Neural cell (in vitro differentiated cells): ENCODE data around the gene SLC6A19. TPM values are rescaled to one million over a fixed set of nuclear protein-coding genes. Genes with fewer than 3 reads are reported as not detected.

Experiments
- H2AFZ ChIP-seq: fragments of 200-600, 300-800 bp; sonication (generic), shearing (Covaris generic); 2 replicates; pipeline ENCODE4 v1.6.0; 2014; ENCODE audit warnings: low read depth, mild to moderate bottlenecking, antibody characterized with exemption, low read length, moderate library complexity
- H3F3A ChIP-seq: fragments of 200-600 bp; shearing (Covaris generic); 2 replicates; pipeline ENCODE4 v1.6.1; 2016; ENCODE audit warnings: mild to moderate bottlenecking, moderate library complexity, mixed read lengths, antibody characterized with exemption, low read length; ENCODE audit not compliant: insufficient read depth, poor library complexity, severe bottlenecking
- H3K27ac ChIP-seq: fragments of 200-600, 300-800 bp; sonication (generic), shearing (Covaris generic); 2 replicates; pipeline ENCODE4 v1.5.1; 2014; ENCODE audit warnings: mild to moderate bottlenecking, low read length, moderate library complexity
- H3K27me3 ChIP-seq: fragments of 300-800, 200-600 bp; sonication (generic), shearing (Covaris generic); 2 replicates; pipeline ENCODE4 v1.6.0; 2014; ENCODE audit warnings: mild to moderate bottlenecking, low read depth, low read length, moderate library complexity; ENCODE audit not compliant: insufficient read depth
- H3K36me3 ChIP-seq: fragments of 300-800, 200-600 bp; sonication (generic), shearing (Covaris generic); 2 replicates; pipeline ENCODE4 v1.5.1; 2014; ENCODE audit warnings: mild to moderate bottlenecking, antibody characterized with exemption, low read length, moderate library complexity; ENCODE audit not compliant: insufficient read depth
- H3K4me2 ChIP-seq: fragments of 300-800, 200-600 bp; sonication (generic), shearing (Covaris generic); 2 replicates; pipeline ENCODE4 v1.6.0; 2014; ENCODE audit warnings: mild to moderate bottlenecking, low read length
- H3K4me3 ChIP-seq: fragments of 300-800, 200-600 bp; sonication (generic), shearing (Covaris generic); 2 replicates; pipeline ENCODE4 v1.5.1; 2014; ENCODE audit warnings: mild to moderate bottlenecking, low read length, moderate library complexity
- H3K79me2 ChIP-seq: fragments of 200-600 bp; shearing (Covaris generic); replicated peaks from 2 replicates; pipeline ENCODE4 v1.6.0; 2014; ENCODE audit warnings: mild to moderate bottlenecking, low read length, moderate library complexity; ENCODE audit not compliant: insufficient read depth
- H3K9ac ChIP-seq: fragments of 300-800, 200-600 bp; sonication (generic), shearing (Covaris generic); 2 replicates; pipeline ENCODE4 v1.6.1; 2016; ENCODE audit warnings: mild to moderate bottlenecking, low read length, mixed read lengths
- H3K9me2 ChIP-seq: fragments of 200-600 bp; shearing (Covaris generic); 2 replicates; pipeline ENCODE4 v1.6.1; 2016; ENCODE audit warnings: mild to moderate bottlenecking, low read length, mixed read lengths; ENCODE audit not compliant: insufficient read depth
- H3K9me3 ChIP-seq: fragments of 200-600, 300-800 bp; sonication (generic), shearing (Covaris generic); 2 replicates; pipeline ENCODE4 v1.6.1; 2016; ENCODE audit warnings: mild to moderate bottlenecking, mixed run types, low read length, moderate library complexity, mixed read lengths
- H4K20me1 ChIP-seq: fragments of 200-600 bp; shearing (Covaris generic); 2 replicates; pipeline ENCODE4 v1.6.1; 2016; ENCODE audit warnings: mild to moderate bottlenecking, mixed run types; ENCODE audit not compliant: insufficient read depth
- EP300 ChIP-seq: fragments of 450-650 bp; conservative IDR thresholded peaks from 2 replicates; pipeline ENCODE4 v1.6.1; 2014; ENCODE audit warnings: antibody characterized with exemption, mild to moderate bottlenecking, moderate library complexity; ENCODE audit not compliant: poor library complexity, severe bottlenecking
- EZH2 ChIP-seq: fragments of 200-600, 300-800 bp; shearing (Covaris generic), sonication (generic); IDR thresholded peaks from 2 replicates; pipeline ENCODE4 v1.6.1; 2014; ENCODE audit warnings: antibody characterized with exemption, low read length, borderline replicate concordance, mild to moderate bottlenecking; ENCODE audit not compliant: insufficient read depth, poor library complexity, severe bottlenecking
- MXI1 ChIP-seq: fragments of 450-650 bp; conservative IDR thresholded peaks from 2 replicates; pipeline ENCODE4 v1.6.1; 2014; ENCODE audit warnings: antibody characterized with exemption, mild to moderate bottlenecking; ENCODE audit not compliant: poor library complexity, severe bottlenecking
- POLR2AphosphoS5 ChIP-seq: IDR thresholded peaks from 2 replicates; pipeline ENCODE4 v1.6.1; 2012
- RAD21 ChIP-seq: fragments of 450-650 bp; conservative IDR thresholded peaks from 2 replicates; pipeline ENCODE4 v1.6.1; 2014; ENCODE audit warnings: antibody characterized with exemption, mild to moderate bottlenecking, moderate library complexity
- SMC3 ChIP-seq: fragments of 450-650 bp; conservative IDR thresholded peaks from 2 replicates; pipeline ENCODE4 v1.6.1; 2014; ENCODE audit warnings: antibody characterized with exemption, mild to moderate bottlenecking, moderate library complexity; ENCODE audit not compliant: poor library complexity
- TAF1 ChIP-seq: IDR thresholded peaks from 2 replicates; pipeline ENCODE4 v1.6.1; 2012; ENCODE audit warnings: low read depth
- polyA plus RNA-seq: library from polyadenylated mRNA; depleted of rRNA; stranded (reverse); fragments of >200 nt; gene quantifications from 2 replicates; pipeline ENCODE4 v1.2.3, GENCODE V29; 2014
- TF ChIP-seq, protein P1 (sequence below): IDR thresholded peaks from 2 replicates; pipeline ENCODE4 v1.6.1; 2012; ENCODE audit warnings: borderline replicate concordance
- TF ChIP-seq, protein P2 (sequence below): fragments of 450-650 bp; IDR thresholded peaks from 2 replicates; pipeline ENCODE4 v1.5.1; 2014; ENCODE audit warnings: antibody characterized with exemption, mild to moderate bottlenecking, moderate library complexity; ENCODE audit not compliant: poor library complexity, severe bottlenecking

The SLC6A19 gene
- polyA plus RNA-seq, 1 donor from 2014 or later = not detected

DNA sequence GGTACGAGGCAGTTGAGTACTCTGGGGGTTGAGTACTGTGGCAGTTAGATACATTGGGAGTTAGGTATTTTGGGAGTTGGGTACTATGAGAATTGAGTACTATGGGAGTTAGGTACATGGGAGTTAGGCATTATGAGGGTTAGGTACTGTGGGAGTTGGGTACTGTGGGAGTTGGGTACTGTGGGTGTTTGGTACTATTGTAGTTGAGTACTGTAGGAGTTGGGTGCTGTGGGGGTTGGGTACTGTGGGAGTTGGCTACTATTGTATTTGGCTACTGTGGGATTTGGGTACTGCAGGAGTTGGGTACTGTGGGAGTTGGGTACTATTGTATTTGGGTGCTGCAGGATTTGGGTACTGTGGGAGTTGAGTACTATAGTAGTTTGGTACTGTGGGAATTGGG is 4.8 kb upstream of the SLC6A19 start:
- H3K4me2 ChIP-seq = no peak overlapping the region
- no peaks in the 10 kb centered on the region for H3K9me3 ChIP-seq
- H3K4me3 ChIP-seq = no peak overlapping the region
- no peak overlapping the region for H2AFZ ChIP-seq
- H3K27me3 ChIP-seq = no peaks in the 10 kb centered on the region
- H3K79me2 ChIP-seq = no peaks in the 10 kb centered on the region
- H3K9ac ChIP-seq = no peak overlapping the region
- no peak overlapping the region for H3K27ac ChIP-seq
- TF ChIP-seq, protein P1, sequence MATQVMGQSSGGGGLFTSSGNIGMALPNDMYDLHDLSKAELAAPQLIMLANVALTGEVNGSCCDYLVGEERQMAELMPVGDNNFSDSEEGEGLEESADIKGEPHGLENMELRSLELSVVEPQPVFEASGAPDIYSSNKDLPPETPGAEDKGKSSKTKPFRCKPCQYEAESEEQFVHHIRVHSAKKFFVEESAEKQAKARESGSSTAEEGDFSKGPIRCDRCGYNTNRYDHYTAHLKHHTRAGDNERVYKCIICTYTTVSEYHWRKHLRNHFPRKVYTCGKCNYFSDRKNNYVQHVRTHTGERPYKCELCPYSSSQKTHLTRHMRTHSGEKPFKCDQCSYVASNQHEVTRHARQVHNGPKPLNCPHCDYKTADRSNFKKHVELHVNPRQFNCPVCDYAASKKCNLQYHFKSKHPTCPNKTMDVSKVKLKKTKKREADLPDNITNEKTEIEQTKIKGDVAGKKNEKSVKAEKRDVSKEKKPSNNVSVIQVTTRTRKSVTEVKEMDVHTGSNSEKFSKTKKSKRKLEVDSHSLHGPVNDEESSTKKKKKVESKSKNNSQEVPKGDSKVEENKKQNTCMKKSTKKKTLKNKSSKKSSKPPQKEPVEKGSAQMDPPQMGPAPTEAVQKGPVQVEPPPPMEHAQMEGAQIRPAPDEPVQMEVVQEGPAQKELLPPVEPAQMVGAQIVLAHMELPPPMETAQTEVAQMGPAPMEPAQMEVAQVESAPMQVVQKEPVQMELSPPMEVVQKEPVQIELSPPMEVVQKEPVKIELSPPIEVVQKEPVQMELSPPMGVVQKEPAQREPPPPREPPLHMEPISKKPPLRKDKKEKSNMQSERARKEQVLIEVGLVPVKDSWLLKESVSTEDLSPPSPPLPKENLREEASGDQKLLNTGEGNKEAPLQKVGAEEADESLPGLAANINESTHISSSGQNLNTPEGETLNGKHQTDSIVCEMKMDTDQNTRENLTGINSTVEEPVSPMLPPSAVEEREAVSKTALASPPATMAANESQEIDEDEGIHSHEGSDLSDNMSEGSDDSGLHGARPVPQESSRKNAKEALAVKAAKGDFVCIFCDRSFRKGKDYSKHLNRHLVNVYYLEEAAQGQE = no peak
- TF ChIP-seq RAD21 (no peak), TAF1 (no peak), SMC3 (no peak), EZH2 (no peak), EP300 (no peak)
- TF ChIP-seq, protein P2, sequence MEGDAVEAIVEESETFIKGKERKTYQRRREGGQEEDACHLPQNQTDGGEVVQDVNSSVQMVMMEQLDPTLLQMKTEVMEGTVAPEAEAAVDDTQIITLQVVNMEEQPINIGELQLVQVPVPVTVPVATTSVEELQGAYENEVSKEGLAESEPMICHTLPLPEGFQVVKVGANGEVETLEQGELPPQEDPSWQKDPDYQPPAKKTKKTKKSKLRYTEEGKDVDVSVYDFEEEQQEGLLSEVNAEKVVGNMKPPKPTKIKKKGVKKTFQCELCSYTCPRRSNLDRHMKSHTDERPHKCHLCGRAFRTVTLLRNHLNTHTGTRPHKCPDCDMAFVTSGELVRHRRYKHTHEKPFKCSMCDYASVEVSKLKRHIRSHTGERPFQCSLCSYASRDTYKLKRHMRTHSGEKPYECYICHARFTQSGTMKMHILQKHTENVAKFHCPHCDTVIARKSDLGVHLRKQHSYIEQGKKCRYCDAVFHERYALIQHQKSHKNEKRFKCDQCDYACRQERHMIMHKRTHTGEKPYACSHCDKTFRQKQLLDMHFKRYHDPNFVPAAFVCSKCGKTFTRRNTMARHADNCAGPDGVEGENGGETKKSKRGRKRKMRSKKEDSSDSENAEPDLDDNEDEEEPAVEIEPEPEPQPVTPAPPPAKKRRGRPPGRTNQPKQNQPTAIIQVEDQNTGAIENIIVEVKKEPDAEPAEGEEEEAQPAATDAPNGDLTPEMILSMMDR = no peak
- H3K36me3 ChIP-seq = no peaks in the 10 kb centered on the region
- H4K20me1 ChIP-seq = no peaks in the 10 kb centered on the region
- no peaks in the 10 kb centered on the region for H3F3A ChIP-seq
- H3K9me2 ChIP-seq = no peaks in the 10 kb centered on the region

DNA sequence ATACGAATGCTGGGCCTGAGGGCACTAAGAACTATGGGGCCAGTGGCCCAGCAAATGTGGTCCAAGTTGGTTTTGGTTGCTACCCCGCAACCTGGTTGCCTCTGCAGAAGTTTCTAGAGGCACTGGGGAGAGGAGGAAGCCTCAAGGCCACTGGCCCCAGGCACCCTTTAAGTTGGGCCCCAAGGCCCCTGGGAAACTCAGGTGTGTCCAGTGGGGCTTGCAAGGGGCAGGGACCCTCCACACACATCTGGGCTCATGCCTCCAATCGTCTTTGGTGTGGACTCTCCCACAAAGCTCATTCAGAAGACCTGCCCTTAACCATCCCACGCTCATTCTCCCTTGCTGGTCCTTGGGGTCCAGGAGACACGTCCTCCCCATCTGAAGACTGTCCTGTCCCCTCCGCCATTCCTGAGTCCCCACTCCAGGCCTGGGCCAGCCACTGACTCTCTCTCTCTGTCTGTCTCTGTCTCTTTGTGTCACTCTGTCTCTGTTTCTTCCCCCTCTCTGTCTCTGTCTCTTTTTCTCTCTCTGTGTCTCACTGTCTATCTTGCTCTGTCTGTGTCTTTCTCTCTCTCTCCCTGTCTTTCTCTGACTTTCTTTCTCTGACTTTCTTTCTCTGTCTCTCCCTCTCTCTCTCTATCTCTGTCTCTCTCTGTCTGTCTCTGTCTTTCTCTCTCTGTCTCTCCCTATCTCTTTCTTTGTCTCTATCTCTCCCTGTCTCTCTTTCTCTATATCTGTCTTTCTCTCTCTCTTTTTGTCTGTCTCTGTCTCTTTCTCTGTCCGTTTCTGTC is 3.3 kb upstream of the SLC6A19 start:
- Histone ChIP-seq H4K20me1 (no peaks in the 10 kb centered on the region), H3F3A (no peaks in the 10 kb centered on the region), H3K9me2 (no peaks in the 10 kb centered on the region), H3K36me3 (no peaks in the 10 kb centered on the region), H2AFZ (no peak overlapping the region), H3K4me2 (no peak overlapping the region), H3K9me3 (no peaks in the 10 kb centered on the region), H3K9ac (no peak overlapping the region), H3K4me3 (no peak overlapping the region), H3K27me3 (no peaks in the 10 kb centered on the region), H3K27ac (no peak overlapping the region), H3K79me2 (no peaks in the 10 kb centered on the region)
- no peak for TF ChIP-seq POLR2AphosphoS5
- no peak for TF ChIP-seq EP300

DNA sequence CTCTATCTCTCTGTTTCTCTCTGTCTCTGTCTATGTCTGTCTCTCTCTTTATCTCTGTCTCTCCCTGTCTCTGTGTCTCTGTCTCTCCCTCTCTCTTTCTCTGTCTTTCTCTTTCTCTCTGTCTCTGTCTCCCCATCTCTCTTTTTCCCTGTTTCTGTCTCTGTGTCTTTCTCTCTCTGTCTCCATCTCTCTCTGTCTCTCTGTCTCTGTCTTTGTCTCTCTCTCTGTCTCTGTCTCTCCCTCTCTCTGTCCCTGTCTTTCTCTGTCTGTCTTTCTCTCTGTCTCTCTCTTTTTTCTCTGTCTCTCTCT is 2.1 kb upstream of the SLC6A19 start:
- Histone ChIP-seq H3K36me3 (no peaks in the 10 kb centered on the region), H3K9me3 (no peaks in the 10 kb centered on the region), H3K27ac (no peak overlapping the region), H3F3A (no peaks in the 10 kb centered on the region), H2AFZ (no peak overlapping the region), H3K4me2 (no peak overlapping the region), H3K27me3 (no peaks in the 10 kb centered on the region), H3K79me2 (no peaks in the 10 kb centered on the region), H3K9me2 (no peaks in the 10 kb centered on the region), H3K9ac (no peak overlapping the region), H3K4me3 (no peak overlapping the region), H4K20me1 (no peaks in the 10 kb centered on the region)
- TF ChIP-seq RAD21 (no peak), TAF1 (no peak), EP300 (no peak), POLR2AphosphoS5 (no peak), EZH2 (no peak), MXI1 (no peak), SMC3 (no peak)
- TF ChIP-seq, protein P1 = no peak
- TF ChIP-seq, protein P2 = no peak
